ENCODE measurements around the gene B3GALNT2. TPM values are rescaled to one million over a fixed set of nuclear protein-coding genes. Genes with fewer than 3 reads are reported as not detected.

Gene B3GALNT2
- total RNA-seq, 1 donor from 2014 or later, result 34.0 TPM

DNA sequence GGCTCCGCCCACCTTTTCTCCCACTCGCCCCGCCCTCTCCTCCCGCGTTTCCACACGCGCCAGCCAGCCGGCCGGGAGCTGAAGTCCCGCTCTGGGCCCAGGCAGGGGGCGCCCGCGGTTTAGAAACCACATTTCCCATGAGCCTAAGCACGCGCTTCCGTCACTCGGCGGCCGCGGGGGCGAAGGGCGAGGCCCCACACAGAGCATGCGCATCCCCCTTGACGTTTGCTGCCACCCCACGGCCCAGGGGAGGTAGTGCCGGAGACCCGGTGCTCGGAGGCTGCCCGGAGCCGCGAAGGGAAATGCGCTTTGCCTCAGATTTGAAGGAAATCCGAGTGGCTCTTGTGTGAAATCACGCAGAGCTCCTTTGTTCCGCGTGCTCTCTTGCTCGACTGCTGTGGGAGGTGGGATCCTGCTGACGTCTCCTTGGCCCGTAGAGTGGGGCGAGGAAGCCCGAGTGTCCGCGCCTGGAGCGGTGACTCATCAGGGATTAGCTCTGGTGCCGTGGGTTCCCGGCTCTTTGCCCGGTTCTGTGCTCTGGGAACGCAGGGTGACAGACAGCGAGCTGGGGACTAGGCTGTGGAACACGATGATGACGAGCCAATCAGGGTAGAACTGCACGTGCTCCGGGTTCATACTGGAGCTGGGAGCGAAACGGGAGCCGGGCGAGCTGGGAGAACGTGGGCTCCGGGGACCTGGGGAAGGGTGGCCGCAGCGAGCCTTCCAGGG, 406 bp upstream of the B3GALNT2 start:
- Histone ChIP-seq H3K27me3 (ENCODE audit: control insufficient read depth, insufficient read depth, low read length) (no peaks in the 10 kb centered on the region), H3K36me3 (ENCODE audit: control insufficient read depth, insufficient read depth, low read length) (no peaks in the 10 kb centered on the region), H3K4me3 (ENCODE audit: low read depth, low read length) (peak overlapping the region; percentile 91)
- peak; percentile 88 for DNase-seq (ENCODE audit: low read depth)
- TF ChIP-seq, protein P1, sequence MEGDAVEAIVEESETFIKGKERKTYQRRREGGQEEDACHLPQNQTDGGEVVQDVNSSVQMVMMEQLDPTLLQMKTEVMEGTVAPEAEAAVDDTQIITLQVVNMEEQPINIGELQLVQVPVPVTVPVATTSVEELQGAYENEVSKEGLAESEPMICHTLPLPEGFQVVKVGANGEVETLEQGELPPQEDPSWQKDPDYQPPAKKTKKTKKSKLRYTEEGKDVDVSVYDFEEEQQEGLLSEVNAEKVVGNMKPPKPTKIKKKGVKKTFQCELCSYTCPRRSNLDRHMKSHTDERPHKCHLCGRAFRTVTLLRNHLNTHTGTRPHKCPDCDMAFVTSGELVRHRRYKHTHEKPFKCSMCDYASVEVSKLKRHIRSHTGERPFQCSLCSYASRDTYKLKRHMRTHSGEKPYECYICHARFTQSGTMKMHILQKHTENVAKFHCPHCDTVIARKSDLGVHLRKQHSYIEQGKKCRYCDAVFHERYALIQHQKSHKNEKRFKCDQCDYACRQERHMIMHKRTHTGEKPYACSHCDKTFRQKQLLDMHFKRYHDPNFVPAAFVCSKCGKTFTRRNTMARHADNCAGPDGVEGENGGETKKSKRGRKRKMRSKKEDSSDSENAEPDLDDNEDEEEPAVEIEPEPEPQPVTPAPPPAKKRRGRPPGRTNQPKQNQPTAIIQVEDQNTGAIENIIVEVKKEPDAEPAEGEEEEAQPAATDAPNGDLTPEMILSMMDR (IDR thresholded peaks at IDR 0.05; ENCODE audit: insufficient read depth, low read length, poor library complexity, severe bottlenecking), result peak; percentile 81

- TF ChIP-seq, protein P1 (IDR thresholded peaks at IDR 0.05; ENCODE audit: insufficient read depth, low read length, poor library complexity, severe bottlenecking), result no peak
- H3K36me3 ChIP-seq (ENCODE audit: control insufficient read depth, insufficient read depth, low read length), result no peaks in the 10 kb centered on the region
- DNase-seq (ENCODE audit: low read depth), result no peak
- peak overlapping the region; percentile 91 for H3K4me3 ChIP-seq (ENCODE audit: low read depth, low read length)
- H3K27me3 ChIP-seq (ENCODE audit: control insufficient read depth, insufficient read depth, low read length), result no peaks in the 10 kb centered on the region
Observed at GRCh38 chr1:235503403-235504121, 690 bp downstream of the B3GALNT2 start.

GRCh38 chr1:235502601-235503402, 1.4 kb downstream of the B3GALNT2 start:
- TF ChIP-seq, protein P1 (IDR thresholded peaks at IDR 0.05; ENCODE audit: insufficient read depth, low read length, poor library complexity, severe bottlenecking), result no peak
- Histone ChIP-seq H3K4me3 (ENCODE audit: low read depth, low read length) (peak overlapping the region; percentile 91), H3K36me3 (ENCODE audit: control insufficient read depth, insufficient read depth, low read length) (no peaks in the 10 kb centered on the region), H3K27me3 (ENCODE audit: control insufficient read depth, insufficient read depth, low read length) (no peaks in the 10 kb centered on the region)
- DNase-seq (ENCODE audit: low read depth), result no peak

DNA sequence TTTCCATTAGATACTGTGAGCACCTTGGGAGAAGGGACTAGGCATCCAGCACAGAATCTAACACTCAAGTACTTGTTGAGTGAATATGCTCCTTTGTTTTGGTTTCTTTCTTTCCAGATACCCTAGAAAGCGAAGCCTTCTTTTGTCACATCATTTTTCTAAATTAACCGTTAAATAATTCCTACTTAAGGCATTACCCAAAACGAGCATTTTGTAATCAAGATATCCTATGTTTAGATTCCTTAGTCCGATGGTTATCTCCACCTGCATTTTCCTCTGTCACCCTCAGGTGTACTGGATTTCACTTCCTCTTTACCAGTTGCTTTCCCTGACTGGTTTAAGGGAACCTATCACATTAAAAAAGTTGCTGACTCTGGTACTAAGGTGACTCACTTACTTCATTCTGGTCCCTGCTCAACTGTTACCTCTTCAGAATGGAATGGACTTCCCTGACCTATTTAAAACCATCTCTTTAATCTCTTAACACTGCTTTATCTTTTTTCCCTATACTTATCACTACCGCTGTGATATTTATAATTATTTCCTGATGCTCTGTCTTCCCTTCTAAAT, 3.2 kb downstream of the B3GALNT2 start:
- Histone ChIP-seq H3K36me3 (ENCODE audit: control insufficient read depth, insufficient read depth, low read length) (no peaks in the 10 kb centered on the region), H3K4me3 (ENCODE audit: low read depth, low read length) (no peak overlapping the region), H3K27me3 (ENCODE audit: control insufficient read depth, insufficient read depth, low read length) (no peaks in the 10 kb centered on the region)
- DNase-seq (ENCODE audit: low read depth), result no peak
- TF ChIP-seq, protein P1 (IDR thresholded peaks at IDR 0.05; ENCODE audit: insufficient read depth, low read length, poor library complexity, severe bottlenecking), result no peak

DNA sequence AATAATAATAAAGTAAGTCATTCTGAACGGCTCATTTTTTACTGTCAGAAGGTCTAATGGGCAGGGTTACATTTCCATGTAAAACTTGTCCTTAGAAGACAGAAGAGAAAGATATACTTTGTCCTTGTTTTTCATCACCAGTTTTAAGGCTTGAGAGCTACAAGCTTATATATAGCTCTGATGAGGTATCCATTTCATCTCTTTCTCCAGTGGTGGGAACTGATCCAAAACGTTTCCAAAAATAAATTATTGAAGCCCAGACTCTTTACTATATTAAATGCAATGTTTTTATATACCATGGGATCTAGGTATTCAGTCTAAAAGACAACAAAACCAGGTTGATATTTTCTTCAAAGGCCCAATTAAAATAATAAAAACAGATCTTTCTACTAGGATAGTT, 8.7 kb downstream of the B3GALNT2 start:
- no peaks in the 10 kb centered on the region for H3K36me3 ChIP-seq (ENCODE audit: control insufficient read depth, insufficient read depth, low read length)
- TF ChIP-seq, protein P1 (IDR thresholded peaks at IDR 0.05; ENCODE audit: insufficient read depth, low read length, poor library complexity, severe bottlenecking), result no peak
- no peaks in the 10 kb centered on the region for H3K27me3 ChIP-seq (ENCODE audit: control insufficient read depth, insufficient read depth, low read length)
- H3K4me3 ChIP-seq (ENCODE audit: low read depth, low read length), result no peak overlapping the region
- no peak for DNase-seq (ENCODE audit: low read depth)
